Loucy (cell line): ENCODE measurements around the gene CDH12.

Experiments used
- H2AFZ ChIP-seq: fragments of 200-600 bp; sonication (generic); 2 replicates; pipeline ENCODE4 v1.6.0; 2016; ENCODE audit warnings: antibody characterized with exemption, mild to moderate bottlenecking, low read length, moderate library complexity
- H3F3A ChIP-seq: fragments of 200-600 bp; 2 replicates; pipeline ENCODE4 v1.6.0; 2016; ENCODE audit warnings: antibody characterized with exemption, low read depth, mild to moderate bottlenecking
- H3K27me3 ChIP-seq: fragments of 200-600 bp; sonication (generic); 2 replicates; pipeline ENCODE4 v1.6.1; 2014; ENCODE audit warnings: low read length, mild to moderate bottlenecking; ENCODE audit not compliant: insufficient read depth, poor library complexity, severe bottlenecking
- H3K36me3 ChIP-seq: fragments of 200-600 bp; sonication (generic); 2 replicates; pipeline ENCODE4 v1.6.1; 2016; ENCODE audit warnings: low read length; ENCODE audit not compliant: insufficient read depth
- H3K4me1 ChIP-seq: fragments of 200-600 bp; sonication (generic); 2 replicates; pipeline ENCODE4 v1.5.1; 2014; ENCODE audit warnings: low read length, mild to moderate bottlenecking; ENCODE audit not compliant: insufficient read depth, poor library complexity, severe bottlenecking
- H3K4me2 ChIP-seq: fragments of 200-600 bp; sonication (generic); 2 replicates; pipeline ENCODE4 v1.6.0; 2014; ENCODE audit warnings: antibody characterized with exemption, low read length, low read depth, mild to moderate bottlenecking; ENCODE audit not compliant: poor library complexity, severe bottlenecking
- H3K4me3 ChIP-seq: fragments of 200-600 bp; sonication (generic); 2 replicates; pipeline ENCODE4 v1.5.1; 2014; ENCODE audit warnings: low read length, mild to moderate bottlenecking, mixed read lengths; ENCODE audit not compliant: poor library complexity, severe bottlenecking
- H3K79me2 ChIP-seq: fragments of 200-600 bp; sonication (generic); 2 replicates; pipeline ENCODE4 v1.6.1; 2014; ENCODE audit warnings: low read length; ENCODE audit not compliant: insufficient read depth
- H3K9ac ChIP-seq: fragments of 200-600 bp; sonication (generic); 2 replicates; pipeline ENCODE4 v1.6.0; 2014; ENCODE audit warnings: mild to moderate bottlenecking, low read depth, low read length, moderate library complexity; ENCODE audit not compliant: poor library complexity, severe bottlenecking
- H3K9me2 ChIP-seq: fragments of 200-600 bp; sonication (generic); replicated peaks from 2 replicates; pipeline ENCODE4 v1.6.1; 2016; ENCODE audit warnings: low read depth, low read length, mixed read lengths
- H3K9me3 ChIP-seq: fragments of 200-600 bp; sonication (generic); 2 replicates; pipeline ENCODE4 v1.6.1; 2014; ENCODE audit warnings: mild to moderate bottlenecking, antibody characterized with exemption, low read length, low read depth; ENCODE audit not compliant: insufficient read depth
- H4K20me1 ChIP-seq: fragments of 200-600 bp; sonication (generic); 2 replicates; pipeline ENCODE4 v1.6.0; 2014; ENCODE audit warnings: antibody characterized with exemption, low read length, mild to moderate bottlenecking; ENCODE audit not compliant: insufficient read depth, poor library complexity, severe bottlenecking
- CTCF ChIP-seq: fragments of 200-600 bp; sonication (generic); conservative IDR thresholded peaks from 2 replicates; pipeline ENCODE4 v1.5.1; 2014; ENCODE audit warnings: mild to moderate bottlenecking, antibody characterized with exemption, low read length
- EZH2phosphoT487 ChIP-seq: fragments of 200-600 bp; IDR thresholded peaks from 2 replicates; pipeline ENCODE4 v1.6.1; 2018; ENCODE audit warnings: antibody characterized with exemption, mild to moderate bottlenecking, moderate library complexity, borderline replicate concordance

The CDH12 gene

GRCh38 chr5:21862986-21863385 is 990.2 kb downstream of the CDH12 start:
- no peak overlapping the region for H2AFZ ChIP-seq
- no peak overlapping the region for H3K9ac ChIP-seq
- H3K4me1 ChIP-seq, result no peaks in the 10 kb centered on the region
- no peaks in the 10 kb centered on the region for H4K20me1 ChIP-seq
- no peaks in the 10 kb centered on the region; the same call in 1 of the 2 replicates for H3K9me2 ChIP-seq
- no peak for TF ChIP-seq CTCF
- no peak for TF ChIP-seq EZH2phosphoT487
- H3K36me3 ChIP-seq, result no peaks in the 10 kb centered on the region
- H3K9me3 ChIP-seq, result no peaks in the 10 kb centered on the region
- H3F3A ChIP-seq, result no peaks in the 10 kb centered on the region
- no peak overlapping the region for H3K4me2 ChIP-seq
- no peaks in the 10 kb centered on the region for H3K27me3 ChIP-seq
- H3K4me3 ChIP-seq, result no peak overlapping the region
- no peaks in the 10 kb centered on the region for H3K79me2 ChIP-seq

GRCh38 chr5:21858441-21858840 is 994.7 kb downstream of the CDH12 start:
- Histone ChIP-seq H3K4me1 (no peaks in the 10 kb centered on the region), H3K4me2 (no peak overlapping the region), H3K4me3 (no peak overlapping the region), H3K9ac (no peak overlapping the region), H3F3A (no peaks in the 10 kb centered on the region), H3K9me2 (no peaks in the 10 kb centered on the region), H3K36me3 (no peaks in the 10 kb centered on the region), H3K27me3 (no peaks in the 10 kb centered on the region), H2AFZ (no peak overlapping the region), H4K20me1 (no peaks in the 10 kb centered on the region), H3K9me3 (no peaks in the 10 kb centered on the region), H3K79me2 (no peaks in the 10 kb centered on the region)
- TF ChIP-seq CTCF (no peak), EZH2phosphoT487 (no peak)

- Histone ChIP-seq H4K20me1 (no peaks in the 10 kb centered on the region), H3K79me2 (no peaks in the 10 kb centered on the region), H3K9me2 (no peaks in the 10 kb centered on the region), H3F3A (no peaks in the 10 kb centered on the region), H3K9me3 (no peaks in the 10 kb centered on the region), H3K4me3 (no peak overlapping the region), H2AFZ (no peak overlapping the region), H3K4me1 (no peaks in the 10 kb centered on the region), H3K36me3 (no peaks in the 10 kb centered on the region), H3K4me2 (no peak overlapping the region), H3K9ac (no peak overlapping the region), H3K27me3 (no peaks in the 10 kb centered on the region)
- no peak for TF ChIP-seq EZH2phosphoT487
- TF ChIP-seq CTCF, result no peak
These were observed 996.2 kb downstream of the CDH12 start for GRCh38 chr5:21856987-21857386.
